ENCODE results near the gene POGLUT2.

The POGLUT2 gene

DNA sequence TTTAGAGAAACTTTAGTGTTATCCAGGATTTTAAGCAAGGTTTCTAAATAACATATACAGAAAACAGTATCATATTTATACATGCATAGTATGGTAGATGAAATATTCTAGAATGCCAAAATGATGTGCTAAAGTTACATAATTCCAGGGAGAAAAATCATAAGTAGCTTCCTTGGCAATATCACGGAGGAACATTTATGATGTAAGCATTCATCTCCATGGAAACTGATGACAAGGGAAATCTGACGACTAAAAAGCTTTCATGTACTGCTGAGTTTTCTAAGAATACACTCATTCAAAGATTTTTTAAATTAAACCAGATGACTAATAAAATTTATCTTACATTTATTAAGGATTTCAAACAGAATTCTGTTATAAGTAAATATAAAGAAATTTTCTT lies 29.9 kb downstream of the POGLUT2 start:
- DNase-seq (ENCODE audit: low read depth), result no peak

DNA sequence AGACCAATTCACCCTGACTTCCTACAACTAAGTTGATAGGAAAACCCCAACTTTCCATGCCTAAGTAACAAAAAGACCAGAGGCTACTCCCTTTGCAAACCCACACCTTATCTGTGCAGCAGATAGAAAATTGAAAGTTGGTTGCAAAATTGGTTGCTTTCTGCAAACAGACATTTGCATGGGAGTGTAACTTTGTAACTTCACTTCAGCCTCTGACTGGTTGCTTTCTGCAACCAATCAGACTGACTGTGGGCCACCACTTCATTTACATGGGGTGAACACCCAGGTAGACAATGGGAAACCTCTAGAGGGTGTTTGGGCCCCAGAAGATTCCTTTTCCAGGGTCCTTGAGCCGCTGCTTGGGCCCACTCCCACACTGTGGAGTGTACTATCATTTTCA lies 35.0 kb downstream of the POGLUT2 start:
- no peak for DNase-seq (ENCODE audit: low read depth)

DNA sequence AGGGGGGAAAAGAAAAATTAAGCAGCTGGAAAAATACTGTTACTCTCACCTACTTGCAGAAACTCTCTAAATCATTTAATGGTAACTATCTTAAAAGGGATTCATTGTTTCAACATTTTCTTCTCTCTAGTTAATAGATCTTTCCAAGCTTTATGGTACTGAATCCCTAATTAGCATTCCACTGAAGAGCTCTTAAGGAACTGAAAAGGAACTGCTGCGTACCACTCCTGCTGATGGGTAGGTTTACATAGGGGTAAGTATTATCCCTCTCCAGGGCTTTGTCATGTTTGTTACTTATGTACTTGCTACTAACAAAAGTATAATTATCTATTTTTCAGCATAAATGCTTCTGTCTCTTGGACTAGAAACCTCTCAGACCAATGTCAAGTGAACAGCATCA lies 37.7 kb downstream of the POGLUT2 start:
- no peak for DNase-seq (ENCODE audit: low read depth)

DNA sequence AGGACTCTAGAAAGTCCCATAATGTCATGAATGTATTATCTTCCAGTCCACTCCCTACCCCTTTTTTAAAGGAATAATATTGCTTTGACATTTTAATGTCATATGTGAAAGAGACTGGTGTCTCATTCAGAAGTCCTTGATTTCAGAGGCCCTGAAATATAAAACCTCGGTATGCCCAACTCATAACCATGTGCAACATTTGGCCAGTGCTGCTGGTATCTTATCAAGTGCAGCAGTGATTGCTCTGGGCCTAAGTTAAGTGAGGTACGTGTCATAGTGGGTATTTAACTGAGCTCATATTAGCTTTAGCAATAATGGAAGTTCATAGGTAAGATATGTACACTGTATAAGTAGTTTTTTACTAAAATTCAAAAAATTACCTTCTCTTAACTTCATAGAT lies 39.9 kb downstream of the POGLUT2 start:
- no peak for DNase-seq (ENCODE audit: low read depth)

DNA sequence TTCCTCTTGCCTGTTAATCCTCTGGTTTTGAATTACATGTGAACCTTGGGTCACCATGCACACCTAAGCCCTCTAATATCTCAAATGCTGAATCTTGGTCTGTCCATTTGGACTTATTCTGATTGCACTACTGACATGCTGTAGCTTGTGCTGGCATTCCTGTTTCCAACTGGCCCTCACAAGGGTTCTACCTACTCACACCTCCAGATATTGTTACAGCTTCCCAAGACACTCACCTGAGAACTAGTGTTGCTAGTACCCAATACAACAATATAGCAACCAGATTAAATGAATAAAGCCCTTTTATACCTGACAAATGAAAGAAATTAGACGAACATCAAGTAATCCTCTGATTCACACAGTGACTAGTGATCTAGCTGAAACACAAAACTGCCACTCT lies 41.8 kb downstream of the POGLUT2 start:
- DNase-seq (ENCODE audit: low read depth), result no peak

DNA sequence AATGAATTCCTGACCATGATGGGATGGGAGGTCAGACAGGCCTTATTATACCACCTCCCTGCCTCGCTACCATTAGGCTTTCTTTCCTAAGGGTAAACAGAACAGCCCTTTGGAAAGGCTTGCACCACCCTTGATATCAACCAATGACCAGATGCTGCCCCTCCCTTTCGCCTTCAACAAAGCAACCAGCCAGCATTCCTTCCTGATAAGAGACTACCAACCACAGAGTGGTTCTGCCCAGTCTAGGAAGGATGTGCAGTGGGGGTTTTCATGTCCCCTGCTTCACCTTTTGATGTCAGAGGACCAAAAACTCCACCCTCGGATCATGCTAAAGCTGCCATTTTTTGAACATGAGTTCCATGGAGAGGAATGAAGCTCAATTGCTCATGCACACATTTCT lies 46.9 kb downstream of the POGLUT2 start:
- no peak for DNase-seq (ENCODE audit: low read depth)

DNA sequence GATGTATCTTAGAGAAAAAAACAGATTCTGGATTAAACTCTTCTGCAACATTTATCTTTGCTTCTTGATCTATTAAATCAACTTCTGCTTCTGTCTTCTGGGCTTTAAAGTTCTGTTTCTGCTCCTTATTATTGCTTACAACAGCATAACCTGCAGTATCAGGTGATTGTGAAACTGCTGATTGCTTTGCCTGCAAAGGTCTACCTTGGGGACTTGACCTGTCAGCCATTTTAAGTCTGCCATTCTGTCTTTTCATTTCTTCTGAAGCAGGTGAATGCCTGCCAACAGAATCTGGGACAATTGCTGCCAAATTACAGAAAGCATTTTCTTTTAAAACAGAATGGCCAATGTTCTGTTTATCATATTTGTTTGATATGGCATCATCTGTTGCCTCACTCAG lies 56.3 kb downstream of the POGLUT2 start:
- DNase-seq (ENCODE audit: low read depth), result no peak

DNA sequence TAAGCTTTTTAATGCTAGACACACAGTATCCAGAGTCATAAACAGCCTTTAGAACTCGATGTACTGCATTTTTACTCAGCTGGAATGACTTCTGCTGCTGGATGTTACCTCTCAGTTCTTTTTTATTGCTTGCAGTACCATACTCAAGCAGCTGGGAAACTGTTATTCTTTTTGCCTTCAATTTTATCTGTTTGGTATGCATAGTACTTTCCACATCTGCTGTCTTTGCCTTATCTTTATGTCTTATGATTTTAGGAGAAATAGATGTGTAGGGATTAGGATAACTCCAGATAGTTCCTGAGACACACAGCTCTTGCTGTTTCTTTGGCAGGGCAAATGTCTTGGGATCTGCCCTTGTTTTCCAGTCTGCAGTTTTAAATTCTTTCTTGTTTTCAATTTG lies 56.7 kb downstream of the POGLUT2 start:
- no peak for DNase-seq (ENCODE audit: low read depth)

Measured in activated T-cell treated with anti-CD3 and anti-CD28 coated beads for 24 hours (primary cell).